BJ (cell line): ENCODE data around the gene PNLDC1. TPM values are rescaled to one million over a fixed set of nuclear protein-coding genes. Genes with fewer than 3 reads are reported as not detected.
"Not testable (repeated sequence)": the region's sequence is repeated elsewhere in the genome, so short reads cannot be mapped to it uniquely, and the experiment has no call there.

Source experiments
- CTCF ChIA-PET: fragments of 350-600 bp; formaldehyde crosslinking; extraction: SDS; loops from one replicate; lab custom pipeline; 2021; ENCODE audit warnings: antibody characterized with exemption, inconsistent platforms; lab: Yijun Ruan, JAX
- POLR2A ChIA-PET: fragments of 300-600 bp; sonication (Branson Sonifier 250); formaldehyde crosslinking; extraction: SDS; loops from one replicate; lab custom pipeline; 2021; ENCODE audit warnings: antibody characterized with exemption; lab: Charles Lee
- DNase-seq: peaks from one replicate; pipeline ENCODE4 v3.0.0-alpha.2; 2011; ENCODE audit warnings: low read depth
- H3K27me3 ChIP-seq: 2 replicates; pipeline ENCODE4 v1.6.0; 2011; ENCODE audit warnings: low read length; ENCODE audit not compliant: control insufficient read depth, insufficient read depth
- H3K36me3 ChIP-seq: 2 replicates; pipeline ENCODE4 v1.5.1; 2011; ENCODE audit warnings: low read length; ENCODE audit not compliant: control insufficient read depth, insufficient read depth
- H3K4me3 ChIP-seq: 2 replicates; pipeline ENCODE4 v1.5.1; 2011; ENCODE audit warnings: low read depth, mild to moderate bottlenecking, control low read depth, low read length
- polyA plus RNA-seq: library from polyadenylated mRNA; depleted of rRNA; stranded (reverse); fragments of >200 nt; gene quantifications from 2 replicates; pipeline ENCODE4 v1.2.3, GENCODE V29; 2011
- TF ChIP-seq, protein P1 (sequence below): IDR thresholded peaks from 2 replicates; pipeline ENCODE4 v1.5.1; 2011; ENCODE audit warnings: low read depth, mild to moderate bottlenecking, control low read depth, inconsistent platforms, low read length, moderate library complexity; ENCODE audit not compliant: insufficient read depth

The PNLDC1 gene
- polyA plus RNA-seq, 1 experiment: not detected

DNA sequence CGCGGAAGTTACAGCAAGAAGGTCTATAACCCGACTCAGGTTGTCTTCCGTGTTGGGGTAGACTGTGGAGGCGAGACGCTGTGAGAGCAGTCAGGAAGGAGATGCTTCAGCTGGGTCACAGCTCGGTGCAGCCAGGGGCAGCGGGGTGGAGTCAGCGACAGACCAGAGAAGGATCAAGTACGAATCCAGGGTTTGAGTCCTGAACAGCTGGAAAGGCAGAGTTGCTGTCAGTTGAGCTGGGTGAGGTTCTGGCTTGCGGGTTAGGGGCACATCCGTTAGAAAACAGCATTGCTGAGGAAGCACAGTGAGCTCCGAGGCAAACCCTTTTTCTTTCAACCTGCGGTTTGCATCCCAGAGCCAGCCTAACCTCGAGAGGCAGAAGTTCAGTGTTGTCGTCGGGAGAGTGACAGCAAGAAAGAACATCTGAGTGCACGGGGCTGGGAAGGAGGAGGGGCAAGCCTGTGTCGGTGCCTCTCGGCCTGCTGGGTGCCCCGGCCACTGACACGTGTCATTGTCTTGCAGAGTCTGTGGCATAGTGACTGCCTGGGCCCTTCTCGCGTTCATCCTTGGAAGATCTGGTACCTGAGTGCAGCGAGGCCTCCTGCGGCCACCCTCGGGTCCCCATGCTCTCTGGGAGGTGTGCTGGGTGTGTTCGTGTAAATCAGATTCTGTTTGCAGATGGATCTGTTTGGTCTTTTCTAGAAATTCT, 20.0 kb downstream of the PNLDC1 start:
- ChIA-PET POLR2A (no interaction called here), CTCF (interaction anchor here (0.8 to 1.1 kb wide), 2 partner anchors 10 to 14 kb away, joined by 3 read pairs; no protein-coding TSS in a partner anchor)
- TF ChIP-seq, protein P1, sequence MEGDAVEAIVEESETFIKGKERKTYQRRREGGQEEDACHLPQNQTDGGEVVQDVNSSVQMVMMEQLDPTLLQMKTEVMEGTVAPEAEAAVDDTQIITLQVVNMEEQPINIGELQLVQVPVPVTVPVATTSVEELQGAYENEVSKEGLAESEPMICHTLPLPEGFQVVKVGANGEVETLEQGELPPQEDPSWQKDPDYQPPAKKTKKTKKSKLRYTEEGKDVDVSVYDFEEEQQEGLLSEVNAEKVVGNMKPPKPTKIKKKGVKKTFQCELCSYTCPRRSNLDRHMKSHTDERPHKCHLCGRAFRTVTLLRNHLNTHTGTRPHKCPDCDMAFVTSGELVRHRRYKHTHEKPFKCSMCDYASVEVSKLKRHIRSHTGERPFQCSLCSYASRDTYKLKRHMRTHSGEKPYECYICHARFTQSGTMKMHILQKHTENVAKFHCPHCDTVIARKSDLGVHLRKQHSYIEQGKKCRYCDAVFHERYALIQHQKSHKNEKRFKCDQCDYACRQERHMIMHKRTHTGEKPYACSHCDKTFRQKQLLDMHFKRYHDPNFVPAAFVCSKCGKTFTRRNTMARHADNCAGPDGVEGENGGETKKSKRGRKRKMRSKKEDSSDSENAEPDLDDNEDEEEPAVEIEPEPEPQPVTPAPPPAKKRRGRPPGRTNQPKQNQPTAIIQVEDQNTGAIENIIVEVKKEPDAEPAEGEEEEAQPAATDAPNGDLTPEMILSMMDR: no peak
- Histone ChIP-seq H3K36me3 (no peaks in the 10 kb centered on the region), H3K27me3 (peaks cover 8% of the 10 kb centered on the region), H3K4me3 (no peak overlapping the region)
- no peak for DNase-seq

DNA sequence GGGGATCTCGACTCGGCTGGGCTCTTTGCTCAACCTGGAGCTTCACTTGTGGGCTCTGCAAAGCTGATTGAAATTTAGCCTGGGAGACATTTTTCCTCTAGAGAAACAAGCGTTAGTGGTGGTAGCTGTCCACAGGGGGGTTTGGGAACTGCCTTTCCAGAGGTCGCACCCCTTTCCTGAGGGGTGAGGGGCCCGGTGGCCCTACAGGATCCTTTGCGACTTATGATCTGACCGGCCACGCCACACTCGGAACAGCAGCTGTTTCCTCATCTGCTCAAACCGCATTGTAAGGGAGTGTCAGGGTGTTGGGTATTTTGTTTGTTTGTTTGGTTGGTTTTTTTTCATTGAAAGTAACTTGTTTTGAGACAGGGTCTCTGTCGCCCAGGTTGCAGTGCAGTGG, 21.0 kb downstream of the PNLDC1 start:
- H3K4me3 ChIP-seq: no peak overlapping the region
- POLR2A ChIA-PET: no interaction called here
- DNase-seq: no peak
- CTCF ChIA-PET: no interaction called here
- TF ChIP-seq, protein P1: no peak
- H3K27me3 ChIP-seq: peaks cover 8% of the 10 kb centered on the region
- H3K36me3 ChIP-seq: no peaks in the 10 kb centered on the region

DNA sequence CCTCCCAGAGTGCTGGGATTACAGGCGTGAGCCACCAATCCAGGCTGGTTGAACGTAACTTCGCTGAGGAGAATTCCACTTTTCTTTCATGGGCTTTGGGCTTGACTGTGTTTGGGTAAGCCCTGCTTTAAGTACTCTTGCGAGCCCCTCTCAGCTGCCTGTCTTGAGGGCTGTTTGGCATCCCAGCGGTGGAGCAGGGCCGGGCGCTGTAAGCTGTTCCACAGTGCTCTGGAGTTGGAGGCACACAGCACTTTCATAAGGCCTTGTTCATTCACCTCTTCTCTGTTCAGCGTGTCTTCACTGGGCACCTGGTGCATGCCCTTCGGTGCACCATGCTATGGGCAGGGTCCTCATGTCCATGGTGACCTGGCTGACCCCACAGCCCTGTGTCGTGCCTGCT, 21.6 kb downstream of the PNLDC1 start:
- POLR2A ChIA-PET: no interaction called here
- DNase-seq: no peak
- H3K27me3 ChIP-seq: peaks cover 8% of the 10 kb centered on the region

DNA sequence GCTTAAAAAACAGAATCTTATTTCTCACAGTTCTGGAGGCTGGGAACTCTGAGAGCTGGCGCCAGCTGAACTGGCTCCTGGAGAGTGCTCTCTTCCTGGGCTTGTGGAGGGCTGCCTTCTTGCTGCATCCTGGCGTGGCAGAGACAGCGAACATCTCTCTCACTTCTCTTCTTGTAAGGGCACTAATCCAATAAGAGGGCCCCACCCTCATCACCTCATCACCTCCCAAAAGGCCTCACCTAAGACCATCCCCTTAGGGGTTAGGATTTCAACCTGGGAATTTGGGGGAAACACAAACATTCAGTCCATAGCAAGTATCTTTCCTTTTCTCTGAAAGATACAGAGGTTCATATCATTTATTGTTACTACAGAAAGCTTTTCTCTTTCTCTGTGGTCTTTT, 23.9 kb downstream of the PNLDC1 start:
- ChIA-PET CTCF (interaction anchor here (2.3 kb wide), 1 partner anchor 9 kb away, joined by 14 read pairs; no protein-coding TSS in a partner anchor), POLR2A (no interaction called here)
- peaks cover 5% of the 10 kb centered on the region; the same call in 1 of the 2 replicates for H3K27me3 ChIP-seq
- DNase-seq: no peak
- H3K4me3 ChIP-seq: no peak overlapping the region
- TF ChIP-seq, protein P1: no peak
- H3K36me3 ChIP-seq: no peaks in the 10 kb centered on the region

More for the DNA sequence above, 21.6 kb downstream of the PNLDC1 start:
- Histone ChIP-seq H3K36me3 (no peaks in the 10 kb centered on the region), H3K4me3 (no peak overlapping the region)
- TF ChIP-seq, protein P1: no peak
- CTCF ChIA-PET: interaction anchor here (0.6 to 2.3 kb wide), 2 partner anchors 12 to 1510 kb away, joined by 5 to 14 read pairs; no protein-coding TSS in a partner anchor

DNA sequence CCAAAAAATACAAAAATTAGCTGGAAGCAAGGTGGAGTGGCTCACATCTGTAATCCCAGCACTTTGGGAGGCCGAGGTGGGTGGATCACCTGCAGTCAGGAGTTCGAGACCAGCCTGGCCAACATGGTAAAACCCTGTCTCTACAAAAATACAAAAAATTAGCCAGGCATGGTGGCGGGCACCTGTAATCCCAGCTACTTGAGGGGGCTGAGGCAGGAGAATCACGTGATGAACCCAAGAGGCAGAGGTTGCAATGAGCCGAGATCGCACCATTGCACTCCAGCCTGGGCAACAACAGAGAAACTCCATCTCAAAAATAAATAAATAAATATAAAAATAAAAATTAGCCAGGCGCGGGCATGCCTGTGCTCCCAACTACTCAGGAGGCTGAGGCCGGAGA, 24.6 kb downstream of the PNLDC1 start:
- CTCF ChIA-PET, H3K27me3 ChIP-seq, H3K4me3 ChIP-seq, DNase-seq, H3K36me3 ChIP-seq, POLR2A ChIA-PET: not testable (repeated sequence)
